ENCODE data around the gene HRC.
"Not testable (repeated sequence)": the region's sequence is repeated elsewhere in the genome, so short reads cannot be mapped to it uniquely, and the experiment has no call there.

The HRC gene

DNA sequence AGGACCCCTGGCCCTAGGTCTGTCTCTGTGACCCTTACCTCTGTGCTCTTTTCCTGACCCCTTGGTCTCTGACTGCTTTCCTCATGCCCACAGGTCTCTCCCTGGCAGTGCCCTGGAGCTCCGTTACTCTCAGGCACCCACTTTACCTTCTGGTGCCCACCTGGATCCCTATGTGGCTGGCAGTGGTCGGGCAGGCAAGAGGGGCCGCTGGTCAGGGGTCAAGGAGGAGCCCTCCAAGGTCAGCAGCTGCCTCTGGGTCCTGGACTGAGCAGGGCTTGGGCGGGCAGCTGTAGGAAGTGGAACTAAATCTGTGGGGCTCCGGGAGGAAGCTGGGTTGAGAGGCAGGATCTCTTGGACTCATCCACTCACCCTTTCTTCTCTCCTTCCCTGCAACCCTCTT is 19.5 kb downstream of the HRC start:
- DNase-seq (ENCODE audit: low read depth in 2 of 2): no peak

- DNase-seq (ENCODE audit: low read depth in 2 of 2): no peak
Measured at GRCh38 chr19:49133621-49134454, 21.4 kb downstream of the HRC start.

DNA sequence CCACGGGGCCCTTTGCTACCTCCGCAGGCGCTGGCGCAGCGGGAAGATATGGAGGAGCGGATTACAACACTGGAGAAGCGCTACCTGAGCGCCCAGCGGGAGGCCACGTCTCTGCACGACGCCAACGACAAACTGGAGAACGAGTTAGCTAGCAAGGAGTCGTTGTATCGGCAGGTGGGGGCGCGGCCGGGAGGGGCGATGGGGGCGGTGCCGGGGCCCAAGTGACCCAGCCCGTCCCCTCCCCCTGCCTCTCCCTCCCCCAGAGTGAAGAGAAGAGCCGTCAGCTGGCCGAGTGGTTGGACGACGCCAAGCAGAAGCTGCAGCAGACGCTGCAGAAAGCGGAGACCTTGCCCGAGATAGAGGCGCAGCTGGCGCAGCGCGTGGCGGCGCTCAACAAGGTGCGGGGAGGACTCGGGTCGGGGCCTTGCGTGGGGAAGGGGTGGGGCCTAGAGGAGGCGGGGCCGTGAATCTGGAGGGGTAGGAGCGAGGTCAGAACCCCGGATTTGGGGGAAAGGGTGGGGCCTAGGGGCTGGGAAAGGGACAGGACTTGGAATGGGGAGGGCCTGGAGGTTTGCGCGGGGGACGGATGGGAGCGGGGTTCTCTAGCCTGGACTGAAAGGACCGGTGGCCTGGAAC is 22.1 kb downstream of the HRC start:
- no peak for DNase-seq (ENCODE audit: low read depth in 2 of 2)

- no peak for DNase-seq (ENCODE audit: low read depth in 2 of 2)
Measured at GRCh38 chr19:49130325-49130724, 24.9 kb downstream of the HRC start.

DNA sequence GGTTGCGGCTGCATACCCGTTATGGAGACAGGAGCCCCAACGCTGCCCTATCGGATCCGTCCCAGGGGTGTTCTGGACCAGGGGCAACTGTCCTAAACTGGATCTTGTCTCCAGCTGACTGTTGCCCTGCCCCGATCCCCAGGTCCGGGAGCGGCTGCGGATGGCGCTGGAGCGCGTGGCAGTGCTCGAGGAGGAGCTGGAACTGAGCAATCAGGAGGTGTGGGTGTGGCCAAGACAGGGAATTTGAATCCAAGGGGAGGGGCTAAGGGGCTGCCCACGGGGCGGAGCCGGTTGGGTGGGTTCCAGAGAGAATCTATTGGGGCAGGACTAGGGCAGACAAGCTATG is 26.0 kb downstream of the HRC start:
- no peak for DNase-seq (ENCODE audit: low read depth in 2 of 2)

DNA sequence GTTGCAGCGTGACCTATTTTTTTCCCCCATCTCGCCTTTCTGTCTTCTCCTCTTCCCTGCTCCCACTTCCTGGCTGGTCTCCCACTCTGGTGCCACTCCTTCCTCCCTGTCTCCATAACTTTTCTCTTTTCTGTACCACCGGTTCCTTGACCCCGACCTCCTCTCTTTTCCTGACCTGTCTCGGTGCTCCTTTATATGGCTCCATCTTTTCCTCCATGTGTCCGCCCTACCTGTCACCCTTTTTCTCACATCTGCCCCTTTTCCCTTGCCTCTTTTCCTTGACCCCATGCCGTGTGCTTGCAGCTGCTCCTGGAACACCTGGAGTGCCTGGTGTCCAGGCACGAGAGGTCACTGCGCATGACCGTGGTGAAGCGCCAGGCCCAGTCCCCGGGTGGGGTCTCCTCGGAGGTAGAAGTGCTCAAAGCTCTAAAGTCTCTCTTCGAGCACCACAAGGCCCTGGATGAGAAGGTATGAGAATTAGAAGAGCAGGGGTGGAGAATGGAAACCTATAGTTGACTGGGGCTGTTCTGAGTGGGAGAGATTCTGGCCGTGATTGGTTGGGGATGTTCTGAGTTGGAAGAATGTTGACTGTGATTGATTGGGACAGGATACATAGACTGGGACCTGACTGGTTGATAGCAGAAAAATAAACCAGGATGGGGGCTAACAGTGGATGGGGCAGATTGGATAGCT is 26.5 kb downstream of the HRC start:
- DNase-seq (ENCODE audit: low read depth in 2 of 2): no peak

DNA sequence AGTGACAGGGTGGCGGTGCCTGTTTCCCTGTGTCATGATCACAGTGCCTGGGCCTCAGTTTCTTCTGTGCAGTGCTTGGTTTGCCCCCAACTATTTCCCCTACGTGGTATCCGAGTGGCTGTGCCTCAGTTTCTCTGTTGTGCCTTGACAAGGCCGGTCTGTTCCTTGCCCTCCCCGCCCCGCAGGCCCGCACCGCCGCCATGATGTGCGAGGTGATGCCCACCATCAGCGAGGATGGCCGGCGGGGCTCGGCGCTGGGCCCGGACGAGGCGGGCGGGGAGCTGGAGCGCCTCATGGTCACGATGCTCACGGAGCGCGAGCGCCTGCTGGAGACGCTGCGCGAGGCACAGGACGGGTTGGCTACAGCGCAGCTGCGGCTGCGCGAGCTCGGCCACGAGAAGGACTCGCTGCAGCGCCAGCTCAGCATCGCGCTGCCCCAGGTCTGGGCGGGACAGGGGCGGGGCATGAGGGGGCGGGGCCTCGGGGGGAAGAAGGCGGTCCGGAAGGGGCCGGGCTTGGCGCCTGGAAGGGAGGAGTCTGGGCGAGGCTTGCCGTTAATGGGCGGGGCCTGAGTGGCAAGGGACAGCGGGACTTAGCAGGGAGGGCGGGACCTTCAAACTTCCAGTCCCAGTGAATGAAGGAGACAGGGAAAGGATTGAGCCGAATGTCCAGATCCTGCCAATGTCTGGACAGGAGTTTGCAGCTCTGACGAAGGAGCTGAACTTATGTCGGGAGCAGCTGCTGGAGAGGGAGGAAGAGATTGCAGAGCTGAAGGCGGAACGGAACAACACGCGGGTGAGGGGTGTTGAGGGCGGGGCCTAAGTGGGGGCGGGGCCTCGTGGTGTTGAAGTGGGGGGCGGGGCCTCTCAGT is 27.3 kb downstream of the HRC start:
- DNase-seq (ENCODE audit: low read depth in 2 of 2): peak; percentile 84 to 85

DNA sequence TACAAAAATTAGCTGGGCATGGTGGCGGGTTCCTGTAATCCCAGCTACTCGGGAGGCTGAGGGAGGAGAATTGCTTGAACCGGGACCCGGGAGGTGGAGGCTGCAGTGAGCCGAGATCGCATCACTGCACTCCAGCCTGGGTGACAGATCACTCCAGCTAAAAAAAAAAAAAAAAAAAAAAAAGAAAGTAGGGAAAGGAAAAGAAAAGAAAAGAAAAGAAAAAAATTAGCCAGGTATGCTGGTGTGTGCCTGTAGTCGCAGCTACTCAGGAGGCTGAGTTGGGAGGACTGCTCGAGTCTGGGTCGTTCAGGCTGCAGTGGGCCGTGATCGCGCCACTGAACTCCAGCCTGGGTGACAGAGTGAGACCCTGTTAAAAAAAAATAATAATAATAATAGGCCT is 28.0 kb downstream of the HRC start:
- not testable (repeated sequence) for DNase-seq (ENCODE audit: low read depth in 2 of 2)

DNA sequence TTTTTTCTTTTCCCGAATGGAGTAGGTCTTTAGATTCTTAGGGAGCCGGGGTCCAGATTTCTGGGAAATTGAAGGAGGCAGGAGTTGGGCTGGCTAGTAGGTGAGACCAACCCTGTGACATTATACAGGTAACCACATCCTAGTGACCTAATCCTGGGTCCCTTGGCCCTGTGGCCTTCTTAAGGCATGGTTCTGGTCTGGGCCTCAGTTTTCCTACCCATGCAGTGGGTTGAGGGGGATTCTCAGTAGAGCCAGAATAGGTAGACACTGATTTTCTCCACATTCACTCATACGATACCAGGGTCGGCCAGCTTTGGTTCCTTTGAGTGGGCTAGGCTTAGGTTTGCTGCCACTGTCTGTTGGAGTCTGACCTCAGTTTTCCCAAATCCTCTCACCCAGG is 28.6 kb downstream of the HRC start:
- DNase-seq (ENCODE audit: low read depth in 2 of 2): no peak

- DNase-seq (ENCODE audit: low read depth in 2 of 2): no peak
Measured at GRCh38 chr19:49125025-49125731, 30.0 kb downstream of the HRC start.

- DNase-seq (ENCODE audit: low read depth in 2 of 2): not testable (repeated sequence)
Measured at GRCh38 chr19:49123285-49123684, 31.9 kb downstream of the HRC start.

GRCh38 chr19:49121841-49122240 is 33.4 kb downstream of the HRC start:
- not testable (repeated sequence) for DNase-seq (ENCODE audit: low read depth in 2 of 2)

- DNase-seq (ENCODE audit: low read depth in 2 of 2): no peak
Measured at GRCh38 chr19:49120868-49121267, 34.3 kb downstream of the HRC start.

DNA sequence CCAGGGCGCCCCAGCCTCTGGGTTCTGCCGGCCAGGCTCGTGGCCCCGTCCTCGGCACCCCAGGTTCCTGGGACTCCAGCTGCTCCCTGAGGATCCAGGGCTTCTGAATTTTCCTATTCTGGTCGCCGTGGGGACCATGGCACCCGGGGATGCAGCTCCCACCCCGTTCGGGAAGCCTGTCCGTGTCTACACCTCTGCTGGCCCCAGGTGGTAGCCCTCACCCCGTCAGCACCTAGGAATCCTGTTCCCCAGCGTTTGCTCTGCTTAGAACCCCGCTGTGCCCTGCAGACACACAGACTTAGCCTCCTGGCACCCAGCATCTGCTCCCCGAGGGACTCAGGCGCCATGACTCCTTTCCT is 34.9 kb downstream of the HRC start:
- DNase-seq (ENCODE audit: low read depth in 2 of 2): no peak

DNA sequence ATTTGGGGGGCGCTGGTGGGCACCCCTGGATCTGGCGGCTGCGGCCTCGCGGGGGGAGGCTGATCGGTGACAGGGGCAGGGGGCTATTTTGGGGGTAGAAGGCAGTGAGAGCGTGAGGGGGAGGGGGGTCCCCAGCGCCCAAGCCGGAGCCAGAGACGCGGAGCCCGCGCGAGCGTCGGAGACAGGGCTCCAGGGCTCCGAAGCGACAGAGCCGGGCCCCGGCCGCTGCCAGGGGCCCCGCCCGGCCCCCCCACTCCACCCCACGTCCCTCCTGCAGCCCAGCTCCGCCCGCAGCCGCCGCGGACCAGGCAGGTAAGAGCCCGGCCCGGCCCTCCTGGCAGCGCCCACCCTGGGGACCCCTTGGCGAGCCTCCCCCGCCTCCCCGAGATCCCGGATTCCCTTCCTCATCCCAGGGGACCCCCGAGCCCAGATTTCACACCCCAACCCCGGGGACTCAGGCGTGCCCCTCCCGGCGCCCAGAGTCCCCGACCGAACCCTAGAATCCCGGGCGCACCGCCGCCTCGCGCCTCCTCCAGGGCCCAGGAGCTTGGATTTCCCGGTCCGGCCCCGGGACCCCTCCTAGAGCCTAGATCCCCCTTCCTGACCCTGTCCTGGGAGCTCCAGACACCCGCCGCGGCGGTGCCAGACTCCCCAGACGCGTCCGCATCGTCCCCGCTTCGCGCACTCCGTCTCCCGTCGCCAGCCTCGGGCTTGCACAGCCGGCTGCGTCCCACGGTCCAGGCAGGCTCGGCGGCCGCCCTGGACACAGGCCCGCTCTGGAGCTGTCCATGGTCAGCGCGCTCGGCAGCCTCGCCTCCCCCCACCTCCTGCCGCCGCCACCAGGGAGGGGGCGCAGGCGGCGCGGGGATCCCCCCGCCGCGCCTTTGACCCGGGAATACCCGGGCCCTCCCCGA is 35.5 kb downstream of the HRC start, which contains the start of gene PPFIA3:
Gene PPFIA3, plus strand, starts transcription at position 134 of the 914 bp plus-strand sequence. CDS start 8,330 bp downstream, outside the sequence.
- DNase-seq (ENCODE audit: low read depth in 2 of 2): no peak

- peak; percentile 91 to 93 for DNase-seq (ENCODE audit: low read depth in 2 of 2)
Measured at GRCh38 chr19:49118565-49119410, 36.4 kb downstream of the HRC start, which contains the start of gene C19orf73. C19orf73 (minus strand) TSS chr19:49119143; CDS start chr19:49119022, 121 bp downstream.

DNA sequence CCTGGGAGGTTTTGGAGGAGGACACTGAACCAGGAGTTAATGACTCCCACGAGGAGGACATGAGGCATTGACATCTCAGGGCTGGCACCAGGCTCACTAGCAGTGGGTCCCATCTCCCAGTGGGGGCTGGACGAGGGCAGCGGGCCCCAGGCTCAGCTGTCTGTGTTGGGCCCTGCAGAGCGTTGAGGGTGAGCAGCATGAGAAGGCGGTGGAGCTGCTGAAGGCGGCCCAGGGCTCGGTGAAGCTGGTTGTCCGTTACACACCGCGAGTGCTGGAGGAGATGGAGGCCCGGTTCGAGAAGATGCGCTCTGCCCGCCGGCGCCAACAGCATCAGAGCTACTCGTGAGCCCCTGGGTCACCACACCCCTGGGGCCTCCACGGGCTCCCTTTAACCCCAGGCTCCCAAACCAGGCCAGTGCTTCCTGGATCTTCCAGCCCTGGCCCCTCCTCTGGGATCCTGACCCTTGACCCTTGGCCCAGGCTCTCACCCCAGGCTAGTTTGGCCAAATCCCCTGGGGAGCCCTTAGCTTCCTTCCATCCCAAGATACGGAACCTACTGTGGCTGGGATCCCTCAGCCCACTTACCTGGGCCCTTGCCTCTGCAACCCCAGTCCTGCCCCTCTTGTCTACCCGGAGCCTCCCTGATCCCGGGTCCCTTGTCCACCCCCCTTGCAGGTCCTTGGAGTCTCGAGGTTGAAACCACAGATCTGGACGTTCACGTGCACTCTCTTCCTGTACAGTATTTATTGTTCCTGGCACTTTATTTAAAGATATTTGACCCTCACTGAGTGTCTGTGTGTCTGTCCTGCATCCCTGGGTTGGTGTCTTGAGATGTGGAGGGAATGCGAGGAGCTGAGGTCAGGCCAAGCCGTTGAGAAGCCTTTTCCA is 37.3 kb downstream of the HRC start:
- DNase-seq (ENCODE audit: low read depth in 2 of 2): no peak

DNA sequence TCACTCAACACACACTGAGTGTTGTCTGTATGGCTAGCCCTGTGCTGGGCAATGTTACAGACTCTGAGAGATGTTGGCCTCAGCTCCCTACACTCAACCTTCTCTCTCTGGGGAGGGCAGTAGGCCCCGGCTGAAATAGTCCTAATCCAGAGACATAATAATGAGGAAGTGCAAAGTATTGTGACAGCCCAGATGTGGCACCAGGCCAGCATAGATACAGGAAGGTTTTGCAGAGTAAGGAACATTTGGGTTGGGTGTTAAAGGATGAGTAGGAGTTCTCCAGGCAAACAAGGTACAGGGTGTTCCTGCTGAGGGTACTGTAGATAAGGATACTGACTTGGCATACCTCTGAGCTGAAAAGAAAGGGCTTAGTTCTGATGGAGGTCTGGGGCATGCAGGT is 38.7 kb downstream of the HRC start:
- DNase-seq (ENCODE audit: low read depth in 2 of 2): no peak
